ENCODE measurements around the gene LOX. TPM values are rescaled to one million over a fixed set of nuclear protein-coding genes. Genes with fewer than 3 reads are reported as not detected.
"Not testable (repeated sequence)": the region's sequence is repeated elsewhere in the genome, so short reads cannot be mapped to it uniquely, and the experiment has no call there.

Gene LOX
- total RNA-seq, 2 experiments from 2014 or later: not detected

- POLR2A ChIA-PET: no interaction called here
- ATAC-seq (no peak), DNase-seq (no peak)
- Mint-ChIP-seq H3K4me1 (ENCODE audit: low read depth) (no peaks in the 10 kb centered on the region), H3K27ac (no peak overlapping the region), H3K4me3 (no peak overlapping the region), H3K9me3 (no peaks in the 10 kb centered on the region), H3K27me3 (no peaks in the 10 kb centered on the region), H3K36me3 (ENCODE audit: low read depth) (no peaks in the 10 kb centered on the region)
- intact Hi-C loops (cut with micrococcal nuclease): no loop called here
- TF ChIP-seq, protein P1, sequence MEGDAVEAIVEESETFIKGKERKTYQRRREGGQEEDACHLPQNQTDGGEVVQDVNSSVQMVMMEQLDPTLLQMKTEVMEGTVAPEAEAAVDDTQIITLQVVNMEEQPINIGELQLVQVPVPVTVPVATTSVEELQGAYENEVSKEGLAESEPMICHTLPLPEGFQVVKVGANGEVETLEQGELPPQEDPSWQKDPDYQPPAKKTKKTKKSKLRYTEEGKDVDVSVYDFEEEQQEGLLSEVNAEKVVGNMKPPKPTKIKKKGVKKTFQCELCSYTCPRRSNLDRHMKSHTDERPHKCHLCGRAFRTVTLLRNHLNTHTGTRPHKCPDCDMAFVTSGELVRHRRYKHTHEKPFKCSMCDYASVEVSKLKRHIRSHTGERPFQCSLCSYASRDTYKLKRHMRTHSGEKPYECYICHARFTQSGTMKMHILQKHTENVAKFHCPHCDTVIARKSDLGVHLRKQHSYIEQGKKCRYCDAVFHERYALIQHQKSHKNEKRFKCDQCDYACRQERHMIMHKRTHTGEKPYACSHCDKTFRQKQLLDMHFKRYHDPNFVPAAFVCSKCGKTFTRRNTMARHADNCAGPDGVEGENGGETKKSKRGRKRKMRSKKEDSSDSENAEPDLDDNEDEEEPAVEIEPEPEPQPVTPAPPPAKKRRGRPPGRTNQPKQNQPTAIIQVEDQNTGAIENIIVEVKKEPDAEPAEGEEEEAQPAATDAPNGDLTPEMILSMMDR (IDR thresholded peaks at IDR 0.05): no peak
- CTCF ChIA-PET: interaction anchor here (0.9 kb wide), 1 partner anchor 21 kb away, joined by 3 read pairs; no protein-coding TSS in a partner anchor
Measured at GRCh38 chr5:122097391-122097790, 19.3 kb upstream of the LOX start.

GRCh38 chr5:122095158-122095557 lies 17.1 kb upstream of the LOX start:
- ATAC-seq: no peak
- H3K27ac Mint-ChIP-seq: no peak overlapping the region
- TF ChIP-seq, protein P1 (IDR thresholded peaks at IDR 0.05): no peak
- no peaks in the 10 kb centered on the region for H3K9me3 Mint-ChIP-seq
- H3K27me3 Mint-ChIP-seq: no peaks in the 10 kb centered on the region
- H3K36me3 Mint-ChIP-seq (ENCODE audit: low read depth): no peaks in the 10 kb centered on the region
- ChIA-PET POLR2A (no interaction called here), CTCF (no interaction called here)
- intact Hi-C loops (cut with micrococcal nuclease): no loop called here
- H3K4me3 Mint-ChIP-seq: no peak overlapping the region
- H3K4me1 Mint-ChIP-seq (ENCODE audit: low read depth): no peaks in the 10 kb centered on the region
- DNase-seq: no peak

DNA sequence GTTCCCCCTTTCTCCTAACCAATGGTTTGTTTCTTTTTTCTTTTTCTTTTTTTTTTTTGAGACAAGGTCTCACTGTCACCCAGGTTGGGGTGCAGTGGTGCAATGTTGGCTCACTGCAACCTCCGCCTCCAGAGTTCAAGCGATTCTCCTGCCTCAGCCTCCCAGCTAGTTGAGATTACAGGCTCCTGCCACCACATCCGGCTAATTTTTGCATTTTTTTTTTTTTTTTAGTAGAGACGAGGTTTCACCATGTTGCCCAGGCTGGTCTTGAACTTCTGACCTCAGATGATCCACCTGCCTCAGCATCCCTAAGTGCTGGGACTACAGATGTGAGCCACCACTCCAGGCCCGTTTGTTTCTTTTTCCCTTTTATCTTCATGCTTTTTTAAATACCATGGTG lies 16.2 kb upstream of the LOX start:
- H3K27me3 Mint-ChIP-seq; DNase-seq; CTCF ChIA-PET; H3K4me3 Mint-ChIP-seq; H3K9me3 Mint-ChIP-seq; POLR2A ChIA-PET; H3K27ac Mint-ChIP-seq; H3K4me1 Mint-ChIP-seq (ENCODE audit: low read depth); ATAC-seq; intact Hi-C loops (cut with micrococcal nuclease); H3K36me3 Mint-ChIP-seq (ENCODE audit: low read depth): not testable (repeated sequence)

- Mint-ChIP-seq H3K4me1 (ENCODE audit: low read depth) (no peaks in the 10 kb centered on the region), H3K4me3 (no peak overlapping the region), H3K36me3 (ENCODE audit: low read depth) (no peaks in the 10 kb centered on the region), H3K27ac (no peak overlapping the region), H3K9me3 (no peaks in the 10 kb centered on the region), H3K27me3 (no peaks in the 10 kb centered on the region)
- intact Hi-C loops (cut with micrococcal nuclease): no loop called here
- ATAC-seq (no peak), DNase-seq (no peak)
- TF ChIP-seq, protein P1 (IDR thresholded peaks at IDR 0.05): no peak
- POLR2A ChIA-PET: no interaction called here
- CTCF ChIA-PET: no interaction called here
Measured at GRCh38 chr5:122093415-122094180, 15.5 kb upstream of the LOX start.

GRCh38 chr5:122091936-122092600 lies 14.0 kb upstream of the LOX start:
- ATAC-seq (no peak), DNase-seq (no peak)
- Mint-ChIP-seq H3K4me1 (ENCODE audit: low read depth) (no peaks in the 10 kb centered on the region), H3K36me3 (ENCODE audit: low read depth) (no peaks in the 10 kb centered on the region), H3K27me3 (no peaks in the 10 kb centered on the region), H3K9me3 (no peaks in the 10 kb centered on the region), H3K27ac (no peak overlapping the region), H3K4me3 (no peak overlapping the region)
- TF ChIP-seq, protein P1 (IDR thresholded peaks at IDR 0.05): no peak
- POLR2A ChIA-PET: no interaction called here
- intact Hi-C loops (cut with micrococcal nuclease): no loop called here
- CTCF ChIA-PET: no interaction called here

Measured in activated CD8-positive, alpha-beta T cell treated with anti-CD3 and anti-CD28 coated beads for 36 hours (primary cell).